ENCODE data around the gene DSTN.

DNA sequence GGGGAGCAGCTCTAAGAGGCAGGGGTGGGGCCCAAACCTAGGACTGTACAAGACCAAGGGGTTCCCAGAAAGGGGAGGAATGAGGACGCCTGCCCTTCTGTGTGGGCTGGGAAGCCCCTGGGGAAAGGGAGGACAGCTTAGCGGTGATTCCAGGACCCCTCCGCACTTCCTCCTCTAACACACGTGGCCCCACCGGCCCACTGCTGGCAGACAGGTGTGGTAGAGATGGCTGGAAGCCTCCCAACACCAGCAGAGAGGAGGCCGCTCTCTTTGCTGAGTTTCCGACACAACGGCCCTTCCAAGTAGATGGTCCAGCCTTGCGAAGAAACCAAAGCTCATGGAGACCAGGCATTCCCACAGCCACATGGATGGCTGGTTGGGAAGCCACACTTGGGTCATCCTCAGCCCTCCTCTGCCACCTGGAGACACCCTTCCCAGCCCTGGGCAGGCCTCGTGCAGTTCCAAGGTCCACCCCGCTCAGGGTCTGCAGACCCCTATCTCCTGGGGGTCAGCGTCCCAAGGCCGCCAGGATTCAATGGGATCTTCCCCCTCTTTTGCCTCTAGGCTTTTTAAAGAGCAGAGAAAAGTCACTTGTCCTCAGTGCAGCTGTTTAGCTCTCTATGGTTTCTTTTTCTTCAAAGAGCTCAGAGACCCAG is 68.2 kb downstream of the DSTN start:
- no peak for TF ChIP-seq EZH2 (IDR thresholded peaks at IDR 0.05; ENCODE audit: borderline replicate concordance, insufficient read depth, low read depth, low read length, poor library complexity, severe bottlenecking)
- TF ChIP-seq, protein P1, sequence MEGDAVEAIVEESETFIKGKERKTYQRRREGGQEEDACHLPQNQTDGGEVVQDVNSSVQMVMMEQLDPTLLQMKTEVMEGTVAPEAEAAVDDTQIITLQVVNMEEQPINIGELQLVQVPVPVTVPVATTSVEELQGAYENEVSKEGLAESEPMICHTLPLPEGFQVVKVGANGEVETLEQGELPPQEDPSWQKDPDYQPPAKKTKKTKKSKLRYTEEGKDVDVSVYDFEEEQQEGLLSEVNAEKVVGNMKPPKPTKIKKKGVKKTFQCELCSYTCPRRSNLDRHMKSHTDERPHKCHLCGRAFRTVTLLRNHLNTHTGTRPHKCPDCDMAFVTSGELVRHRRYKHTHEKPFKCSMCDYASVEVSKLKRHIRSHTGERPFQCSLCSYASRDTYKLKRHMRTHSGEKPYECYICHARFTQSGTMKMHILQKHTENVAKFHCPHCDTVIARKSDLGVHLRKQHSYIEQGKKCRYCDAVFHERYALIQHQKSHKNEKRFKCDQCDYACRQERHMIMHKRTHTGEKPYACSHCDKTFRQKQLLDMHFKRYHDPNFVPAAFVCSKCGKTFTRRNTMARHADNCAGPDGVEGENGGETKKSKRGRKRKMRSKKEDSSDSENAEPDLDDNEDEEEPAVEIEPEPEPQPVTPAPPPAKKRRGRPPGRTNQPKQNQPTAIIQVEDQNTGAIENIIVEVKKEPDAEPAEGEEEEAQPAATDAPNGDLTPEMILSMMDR (IDR thresholded peaks at IDR 0.05), result no peak

Measured in B cell (primary cell).